Spleen (tissue), 11 donors: ENCODE measurements around the gene SUDS3. TPM values are rescaled to one million over a fixed set of nuclear protein-coding genes. Genes with fewer than 3 reads are reported as not detected.

Source experiments
- DNase-seq: peaks from one replicate; pipeline ENCODE4 v3.0.0-alpha.2; 2020
- H3K27ac ChIP-seq, 8 donors: fragments of 200-600 bp; sonication (generic) in 7 of 8; 1 replicate in 4 of 8; 2 replicates in 4 of 8; pipeline versions ENCODE4 v1.5.0 to v1.8.0; 2016 to 2021; ENCODE audit warnings: inconsistent platforms in 4 of 8, mild to moderate bottlenecking in 4 of 8, moderate library complexity in 1 of 8
- H3K27me3 ChIP-seq, 7 donors: fragments of 200-600 bp; sonication (generic) in 6 of 7; replicated peaks in 1 of 7; 1 replicate in 4 of 7; 2 replicates in 3 of 7; pipeline versions ENCODE4 v1.5.0 to v1.8.0; 2016 to 2021; ENCODE audit warnings: inconsistent platforms in 3 of 7, mild to moderate bottlenecking in 1 of 7
- H3K36me3 ChIP-seq, 6 donors: fragments of 200-600 bp; sonication (generic) in 5 of 6; 1 replicate in 4 of 6; 2 replicates in 2 of 6; pipeline versions ENCODE4 v1.5.0 to v1.8.0; 2016 to 2021; ENCODE audit warnings: inconsistent platforms in 2 of 6
- H3K4me1 ChIP-seq, 6 donors: fragments of 200-600 bp; sonication (generic) in 5 of 6; 1 replicate in 3 of 6; 2 replicates in 3 of 6; pipeline versions ENCODE4 v1.5.0 to v1.8.0; 2016 to 2021; ENCODE audit warnings: inconsistent platforms in 3 of 6
- H3K4me3 ChIP-seq, 8 donors: fragments of 200-600 bp; sonication (generic) in 7 of 8; 1 replicate in 4 of 8; 2 replicates in 4 of 8; pipeline versions ENCODE4 v1.5.0 to v1.8.0; 2016 to 2021; ENCODE audit warnings: inconsistent platforms in 4 of 8, mild to moderate bottlenecking in 4 of 8, moderate library complexity in 2 of 8
- H3K9me3 ChIP-seq, 8 donors: fragments of 200-600 bp; sonication (generic) in 7 of 8; 1 replicate in 4 of 8; 2 replicates in 4 of 8; pipeline versions ENCODE4 v1.5.0 to v1.8.0; 2016 to 2021; ENCODE audit warnings: inconsistent platforms in 4 of 8
- CTCF ChIP-seq, 11 experiments: fragments of 200-600 bp in 7 of 11; fragments of 450-650 bp in 4 of 11; sonication (generic) in 4 of 11; IDR thresholded peaks in 8 of 11; conservative IDR thresholded peaks in 3 of 11; 1 replicate in 7 of 11; 2 replicates in 4 of 11; pipeline versions ENCODE4 v1.4.0 to v1.8.0; 2016 to 2021; ENCODE audit warnings: antibody characterized with exemption in 11 of 11, inconsistent platforms in 4 of 11, mild to moderate bottlenecking in 1 of 11
- POLR2A ChIP-seq, 3 donors: fragments of 450-650 bp; IDR thresholded peaks; one replicate each; pipeline ENCODE4 v1.5.1; 2017; ENCODE audit warnings: antibody characterized with exemption in 3 of 3, mild to moderate bottlenecking in 1 of 3
- POLR2AphosphoS5 ChIP-seq, 3 donors: sonication (generic); formaldehyde crosslinking; IDR thresholded peaks; one replicate each; pipeline ENCODE4 v1.5.1; 2017; ENCODE audit warnings: antibody characterized with exemption in 3 of 3
- WGBS, 5 donors: extraction: QIAGEN DNeasy Blood & Tissue Kit in 3 of 5; methylation state at CpG; one replicate each; pipeline versions ENCODE4 v1.1.5 to v1.1.7; 2013 to 2018; 5-methylcytosine and 5-hydroxymethylcytosine counted together
- intact Hi-C: fragments of 100-400 bp; cut with DNase I; formaldehyde crosslinking; loops from one replicate; pipeline ENCODE4 v1.15.0; 2023; ENCODE audit warnings: low total_unique reads
- polyA plus RNA-seq, 3 donors: library from polyadenylated mRNA; stranded (reverse); fragments of 200-250 nt; gene quantifications; one replicate each; pipeline ENCODE4 v1.2.1, GENCODE V29; 2013
- total RNA-seq, 7 donors: library from RNA; depleted of rRNA in 3 of 7; stranded (reverse); fragments of >200 nt in 3 of 7; fragmentation: NEBNext Ultra II Directional in 4 of 7; extraction: Animal tissue kit (Norgen Biotek cat#: 25700) in 4 of 7; gene quantifications; one replicate each; pipeline versions ENCODE4 v1.1.0 to v1.2.1, GENCODE V29; 2016 to 2021
- donor health status: healthy with polysubstance abuse.
- donor health status: DM: no; HTN: no; CAD: no; lungs with moderate emphysema.
- donor health status: DM: no; HTN: no; CAD: no.
- donor health status: Bipolar disorder and iron deficiency.
- donor health status: healthy.
- donor health status: DM: no; HTN: no; CAD: no.
- donor health status: DM: yes; HTN: yes; CAD: no.

SUDS3 gene
- total and polyA plus RNA-seq, 10 donors, result 8.3 to 90.9 (median 28.3) TPM

GRCh38 chr12:118344829-118345228 is 31.5 kb upstream of the SUDS3 start:
- no peak for DNase-seq
- TF ChIP-seq POLR2AphosphoS5 (IDR thresholded peaks at IDR 0.05), result no peak
- no peak for TF ChIP-seq POLR2A (IDR thresholded peaks at IDR 0.05)
- TF ChIP-seq CTCF (IDR thresholded peaks at IDR 0.05 in 8 of 11, conservative IDR thresholded peaks at IDR 0.05 in 3 of 11), result no peak
- Histone ChIP-seq H3K27ac (no peak overlapping the region), H3K9me3 (no peaks in the 10 kb centered on the region), H3K4me3 (no peak overlapping the region), H3K27me3 (no peaks in the 10 kb centered on the region), H3K36me3 (peaks cover 0 to 4% (median 0%) of the 10 kb centered on the region in 6 donors), H3K4me1 (peaks cover 5 to 77% (median 36%) of the 10 kb centered on the region in 6 donors)
- intact Hi-C loops, result no loop called here

- H3K4me3 ChIP-seq, result no peak overlapping the region
- 20 to 34% (median 31%) methylated on average over 1 of the region's 1 CpG for WGBS, 5 donors
- intact Hi-C loops, result no loop called here
These were observed 31.0 kb upstream of the SUDS3 start for GRCh38 chr12:118345355-118345754.

GRCh38 chr12:118346895-118347294 is 29.5 kb upstream of the SUDS3 start:
- Histone ChIP-seq H3K27ac (peak overlapping the region in 3 of 8 donors; percentile 10 to 41 (median 15)), H3K9me3 (no peaks in the 10 kb centered on the region), H3K36me3 (peaks cover 0 to 4% (median 0%) of the 10 kb centered on the region in 6 donors), H3K27me3 (no peaks in the 10 kb centered on the region), H3K4me1 (peaks cover 5 to 69% (median 38%) of the 10 kb centered on the region in 6 donors), H3K4me3 (no peak overlapping the region)
- intact Hi-C loops, result no loop called here
- 45 to 52% (median 48%) methylated on average over 7 of the region's 7 CpGs for whole genome bisulfite sequencing, 5 donors
- TF ChIP-seq POLR2AphosphoS5 (IDR thresholded peaks at IDR 0.05) (no peak), POLR2A (IDR thresholded peaks at IDR 0.05) (no peak), CTCF (IDR thresholded peaks at IDR 0.05 in 8 of 11, conservative IDR thresholded peaks at IDR 0.05 in 3 of 11) (no peak)
- DNase-seq, result no peak

More at GRCh38 chr12:118345355-118345754, 31.0 kb upstream of the SUDS3 start:
- Histone ChIP-seq H3K27ac (no peak overlapping the region), H3K9me3 (no peaks in the 10 kb centered on the region), H3K36me3 (peaks cover 0 to 4% (median 0%) of the 10 kb centered on the region in 6 donors), H3K4me1 (peaks cover 5 to 72% (median 36%) of the 10 kb centered on the region in 6 donors), H3K27me3 (no peaks in the 10 kb centered on the region)
- DNase-seq, result no peak
- no peak for TF ChIP-seq POLR2A (IDR thresholded peaks at IDR 0.05)
- TF ChIP-seq POLR2AphosphoS5 (IDR thresholded peaks at IDR 0.05), result no peak
- no peak for TF ChIP-seq CTCF (IDR thresholded peaks at IDR 0.05 in 8 of 11, conservative IDR thresholded peaks at IDR 0.05 in 3 of 11)

- Histone ChIP-seq H3K4me1 (peaks cover 5 to 66% (median 30%) of the 10 kb centered on the region in 6 donors), H3K27ac (no peak overlapping the region), H3K9me3 (no peaks in the 10 kb centered on the region), H3K4me3 (no peak overlapping the region), H3K36me3 (peaks cover 0 to 4% (median 0%) of the 10 kb centered on the region in 6 donors), H3K27me3 (no peaks in the 10 kb centered on the region)
- no peak for DNase-seq
- intact Hi-C loops, result no loop called here
- TF ChIP-seq CTCF (IDR thresholded peaks at IDR 0.05 in 8 of 11, conservative IDR thresholded peaks at IDR 0.05 in 3 of 11) (no peak), POLR2A (IDR thresholded peaks at IDR 0.05) (no peak), POLR2AphosphoS5 (IDR thresholded peaks at IDR 0.05) (no peak)
- 75 to 97% (median 88%) methylated on average over 2 of the region's 2 CpGs for WGBS, 5 donors
These were observed 28.4 kb upstream of the SUDS3 start for GRCh38 chr12:118347916-118348315.
